Measurements from ENCODE around the gene PTPRN2. TPM values are rescaled to one million over a fixed set of nuclear protein-coding genes. Genes with fewer than 3 reads are reported as not detected.

Gene PTPRN2
- total and polyA plus RNA-seq, 2 donors (not counting 3 experiments of a cell fraction or from before 2014, with no cell fraction given), result 0.62 to 0.88 TPM

- dilution Hi-C loops (cut with MboI; ENCODE audit: extremely low pct_ligation_motif_present, low sequenced_read_pairs), result no loop called here
- Histone ChIP-seq H3K36me3 (ENCODE audit: control insufficient read depth in 2 of 2, extremely low read depth in 1 of 2, insufficient read depth in 2 of 2, low read length in 2 of 2) (no peaks in the 10 kb centered on the region), H3K79me2 (ENCODE audit: control insufficient read depth, insufficient read depth, low read length) (no peaks in the 10 kb centered on the region), H3K27ac (ENCODE audit: insufficient read depth, low read depth, low read length) (no peak overlapping the region), H3K9me3 (replicated peaks; ENCODE audit: control insufficient read depth, insufficient read depth, low read length) (peaks cover 10% of the 10 kb centered on the region), H3K9me1 (replicated peaks; ENCODE audit: control insufficient read depth, extremely low read depth, insufficient read depth, low read length) (no peaks in the 10 kb centered on the region), H3K4me2 (ENCODE audit: insufficient read depth, low read length) (no peak overlapping the region), H3K4me3 (replicated peaks in 1 of 3; ENCODE audit: insufficient read depth in 1 of 3, low read depth in 1 of 3, low read length in 3 of 3) (no peak overlapping the region), H3K4me1 (ENCODE audit: control insufficient read depth, extremely low read depth, insufficient read depth, low read length) (no peaks in the 10 kb centered on the region), H2AFZ (ENCODE audit: low read depth, low read length) (no peak overlapping the region), H3K27me3 (ENCODE audit: control insufficient read depth in 2 of 2, insufficient read depth in 2 of 2, low read length in 2 of 2) (no peaks in the 10 kb centered on the region), H3K9ac (replicated peaks; ENCODE audit: extremely low read depth, insufficient read depth, low read length) (no peak overlapping the region), H4K20me1 (replicated peaks; ENCODE audit: control insufficient read depth, extremely low read depth, insufficient read depth, low read length) (no peaks in the 10 kb centered on the region)
- no peak for TF ChIP-seq GATA2 (IDR thresholded peaks at IDR 0.05; ENCODE audit: insufficient read depth, insufficient read length, low read depth, low read length)
- no peak for TF ChIP-seq EZH2 (IDR thresholded peaks at IDR 0.05; ENCODE audit: borderline replicate concordance, low read depth, low read length, severe bottlenecking)
- TF ChIP-seq POLR2A (IDR thresholded peaks at IDR 0.05; ENCODE audit: low read depth, low read length), result no peak
- TF ChIP-seq, protein P1, sequence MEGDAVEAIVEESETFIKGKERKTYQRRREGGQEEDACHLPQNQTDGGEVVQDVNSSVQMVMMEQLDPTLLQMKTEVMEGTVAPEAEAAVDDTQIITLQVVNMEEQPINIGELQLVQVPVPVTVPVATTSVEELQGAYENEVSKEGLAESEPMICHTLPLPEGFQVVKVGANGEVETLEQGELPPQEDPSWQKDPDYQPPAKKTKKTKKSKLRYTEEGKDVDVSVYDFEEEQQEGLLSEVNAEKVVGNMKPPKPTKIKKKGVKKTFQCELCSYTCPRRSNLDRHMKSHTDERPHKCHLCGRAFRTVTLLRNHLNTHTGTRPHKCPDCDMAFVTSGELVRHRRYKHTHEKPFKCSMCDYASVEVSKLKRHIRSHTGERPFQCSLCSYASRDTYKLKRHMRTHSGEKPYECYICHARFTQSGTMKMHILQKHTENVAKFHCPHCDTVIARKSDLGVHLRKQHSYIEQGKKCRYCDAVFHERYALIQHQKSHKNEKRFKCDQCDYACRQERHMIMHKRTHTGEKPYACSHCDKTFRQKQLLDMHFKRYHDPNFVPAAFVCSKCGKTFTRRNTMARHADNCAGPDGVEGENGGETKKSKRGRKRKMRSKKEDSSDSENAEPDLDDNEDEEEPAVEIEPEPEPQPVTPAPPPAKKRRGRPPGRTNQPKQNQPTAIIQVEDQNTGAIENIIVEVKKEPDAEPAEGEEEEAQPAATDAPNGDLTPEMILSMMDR (IDR thresholded peaks at IDR 0.05; ENCODE audit: extremely low read depth in 1 of 2, insufficient read depth in 1 of 2, low read depth in 1 of 2, low read length in 2 of 2), result no peak
- TF ChIP-seq MAX (IDR thresholded peaks at IDR 0.05; ENCODE audit: insufficient read depth, insufficient read length), result no peak
- TF ChIP-seq MYC (IDR thresholded peaks at IDR 0.05; ENCODE audit: low read depth, low read length), result no peak
- TF ChIP-seq JUN (IDR thresholded peaks at IDR 0.05; ENCODE audit: borderline replicate concordance, insufficient read depth, insufficient read length, low read depth), result no peak
- TF ChIP-seq FOS (IDR thresholded peaks at IDR 0.05; ENCODE audit: borderline replicate concordance, insufficient read depth, low read length), result no peak
- no peak for TF ChIP-seq POLR2AphosphoS5 (IDR thresholded peaks at IDR 0.05; ENCODE audit: insufficient read depth, low read depth, low read length)
- BruUV-seq (replicated peaks), result no TSS peak
- intact Hi-C loops (cut with micrococcal nuclease), result no loop called here
- DNase-seq (ENCODE audit: low read depth, low spot score), result no peak
- CTCF ChIA-PET, result no interaction called here
- FAIRE-seq, result no peak
- POLR2A ChIA-PET, result no interaction called here
These were observed 744.1 kb downstream of the PTPRN2 start for GRCh38 chr7:157843336-157844140.

All from endothelial cell of umbilical vein (primary cell).